Stimulated activated CD4-positive, alpha-beta T cell treated with anti-CD3 and anti-CD28 coated beads, Interleukin-1b, Interleukin-23, amount 100 ng/mL, for 4 hours (primary cell): ENCODE measurements around the gene DDN.

Experiments
- DNase-seq, 2 donors: peaks; one replicate each; pipeline ENCODE4 v3.0.0-alpha.2; 2020; ENCODE audit warnings: low read depth in 2 of 2

The DDN gene

DNA sequence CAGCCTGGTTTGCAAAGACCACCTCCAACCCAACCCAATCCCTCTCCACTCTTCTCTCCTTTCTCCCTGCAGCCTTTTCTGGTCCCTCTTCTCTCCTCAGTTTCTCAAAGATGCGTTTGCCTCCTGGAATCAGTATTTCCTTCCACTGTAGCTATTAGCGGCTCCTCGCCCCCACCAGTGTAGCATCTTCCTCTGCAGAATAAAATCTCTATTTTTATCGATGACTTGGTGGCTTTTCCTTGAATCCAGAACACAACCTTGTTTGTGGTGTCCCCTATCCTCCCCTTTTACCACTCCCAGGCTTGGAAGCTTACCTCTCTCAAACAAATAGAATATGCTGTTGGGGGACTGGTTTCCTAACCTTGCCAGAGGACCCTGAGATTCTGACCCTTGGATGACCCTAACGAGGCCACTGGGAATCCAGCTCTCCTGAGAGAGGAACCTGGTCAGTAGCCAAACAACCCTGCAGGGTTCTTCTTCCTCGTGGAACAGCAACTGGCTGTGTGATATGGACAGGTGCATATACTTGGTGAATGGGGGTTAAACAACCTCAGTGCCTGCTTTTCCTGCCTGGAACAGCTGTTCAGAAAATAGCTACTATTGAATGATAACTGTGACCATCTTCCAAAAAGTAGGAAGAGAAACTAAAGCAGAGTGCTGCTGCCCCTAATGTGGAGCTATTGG is 16.6 kb downstream of the DDN start:
- DNase-seq: no peak

DNA sequence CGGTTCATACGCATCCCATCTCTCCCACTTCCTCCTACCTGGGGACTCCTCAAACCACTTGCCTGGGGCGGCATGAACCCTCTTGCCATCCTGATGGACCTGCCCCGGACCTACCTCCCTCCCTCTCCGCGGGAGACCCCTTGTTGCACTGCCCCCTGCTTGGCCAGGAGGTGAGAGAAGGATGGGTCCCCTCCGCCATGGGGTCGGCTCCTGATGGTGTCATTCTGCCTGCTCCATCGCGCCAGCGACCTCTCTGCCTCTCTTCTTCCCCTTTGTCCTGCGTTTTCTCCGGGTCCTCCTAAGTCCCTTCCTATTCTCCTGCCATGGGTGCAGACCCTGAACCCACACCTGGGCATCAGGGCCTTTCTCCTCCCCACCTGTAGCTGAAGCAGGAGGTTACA is 17.4 kb downstream of the DDN start:
- DNase-seq: no peak

DNA sequence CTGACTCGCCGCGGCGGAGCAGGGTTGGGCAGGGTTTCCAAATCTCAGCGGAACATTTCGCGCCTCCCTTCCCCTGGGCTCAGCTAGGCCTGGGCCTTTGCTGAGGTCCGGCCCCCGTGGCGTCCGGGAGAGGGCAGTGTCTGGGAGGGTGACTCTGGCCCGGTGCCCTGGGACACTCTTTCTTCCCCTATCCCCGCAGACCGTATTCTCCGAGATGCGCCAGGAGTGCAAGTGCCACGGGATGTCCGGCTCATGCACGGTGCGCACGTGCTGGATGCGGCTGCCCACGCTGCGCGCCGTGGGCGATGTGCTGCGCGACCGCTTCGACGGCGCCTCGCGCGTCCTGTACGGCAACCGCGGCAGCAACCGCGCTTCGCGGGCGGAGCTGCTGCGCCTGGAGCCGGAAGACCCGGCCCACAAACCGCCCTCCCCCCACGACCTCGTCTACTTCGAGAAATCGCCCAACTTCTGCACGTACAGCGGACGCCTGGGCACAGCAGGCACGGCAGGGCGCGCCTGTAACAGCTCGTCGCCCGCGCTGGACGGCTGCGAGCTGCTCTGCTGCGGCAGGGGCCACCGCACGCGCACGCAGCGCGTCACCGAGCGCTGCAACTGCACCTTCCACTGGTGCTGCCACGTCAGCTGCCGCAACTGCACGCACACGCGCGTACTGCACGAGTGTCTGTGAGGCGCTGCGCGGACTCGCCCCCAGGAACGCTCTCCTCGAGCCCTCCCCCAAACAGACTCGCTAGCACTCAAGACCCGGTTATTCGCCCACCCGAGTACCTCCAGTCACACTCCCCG is 18.0 kb downstream of the DDN start:
- DNase-seq: no peak

DNA sequence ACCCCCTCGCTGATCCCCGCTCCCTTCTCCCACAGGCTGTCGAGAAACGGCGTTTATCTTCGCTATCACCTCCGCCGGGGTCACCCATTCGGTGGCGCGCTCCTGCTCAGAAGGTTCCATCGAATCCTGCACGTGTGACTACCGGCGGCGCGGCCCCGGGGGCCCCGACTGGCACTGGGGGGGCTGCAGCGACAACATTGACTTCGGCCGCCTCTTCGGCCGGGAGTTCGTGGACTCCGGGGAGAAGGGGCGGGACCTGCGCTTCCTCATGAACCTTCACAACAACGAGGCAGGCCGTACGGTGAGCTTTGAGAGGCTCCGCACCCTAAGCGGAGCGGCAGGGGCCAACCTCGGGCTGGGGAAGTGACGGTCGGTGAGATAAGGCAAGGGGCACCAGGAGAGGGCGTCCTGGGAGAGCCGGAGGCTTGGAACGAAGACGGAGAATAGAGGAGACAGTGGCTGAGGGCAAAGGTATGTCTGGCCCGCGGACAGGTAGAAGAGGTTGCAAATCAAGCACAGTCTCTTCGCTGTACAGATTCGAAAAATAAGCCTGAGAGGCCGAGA is 18.7 kb downstream of the DDN start:
- no peak for DNase-seq

DNA sequence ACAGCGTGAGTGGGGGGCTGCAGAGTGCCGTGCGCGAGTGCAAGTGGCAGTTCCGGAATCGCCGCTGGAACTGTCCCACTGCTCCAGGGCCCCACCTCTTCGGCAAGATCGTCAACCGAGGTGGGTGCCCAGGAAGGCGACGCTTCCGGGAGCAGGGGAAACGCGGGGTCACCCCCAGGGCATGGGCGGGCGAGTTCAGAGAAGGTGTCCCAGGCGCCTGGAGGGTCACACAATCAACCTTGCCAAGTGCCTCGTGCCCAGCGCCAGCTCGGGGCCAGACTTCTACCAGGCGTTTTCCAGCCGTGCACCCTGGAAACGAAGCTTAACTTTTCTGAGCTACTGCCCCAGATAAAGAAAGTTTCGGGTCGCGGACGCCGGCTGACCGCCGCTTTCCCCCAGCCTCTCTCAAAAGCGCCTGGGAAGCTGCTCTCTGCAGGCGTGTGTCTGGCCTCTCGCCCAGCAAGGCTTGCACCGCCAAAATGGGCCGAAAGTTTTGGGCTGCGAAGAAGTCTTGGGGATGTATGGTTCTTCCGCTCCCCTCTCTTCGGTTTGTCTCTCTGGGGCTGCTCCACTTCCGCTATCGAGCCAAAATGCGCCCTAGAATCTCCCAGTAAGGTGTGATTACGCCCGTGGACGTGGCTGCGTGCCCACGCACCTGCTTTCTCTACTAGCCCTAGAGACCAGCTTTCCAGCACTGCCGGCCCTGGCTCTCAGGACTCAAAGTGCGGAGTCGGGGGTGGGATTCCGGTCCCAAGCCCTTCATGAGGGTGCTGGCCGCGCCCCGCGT is 19.4 kb downstream of the DDN start:
- no peak for DNase-seq

DNA sequence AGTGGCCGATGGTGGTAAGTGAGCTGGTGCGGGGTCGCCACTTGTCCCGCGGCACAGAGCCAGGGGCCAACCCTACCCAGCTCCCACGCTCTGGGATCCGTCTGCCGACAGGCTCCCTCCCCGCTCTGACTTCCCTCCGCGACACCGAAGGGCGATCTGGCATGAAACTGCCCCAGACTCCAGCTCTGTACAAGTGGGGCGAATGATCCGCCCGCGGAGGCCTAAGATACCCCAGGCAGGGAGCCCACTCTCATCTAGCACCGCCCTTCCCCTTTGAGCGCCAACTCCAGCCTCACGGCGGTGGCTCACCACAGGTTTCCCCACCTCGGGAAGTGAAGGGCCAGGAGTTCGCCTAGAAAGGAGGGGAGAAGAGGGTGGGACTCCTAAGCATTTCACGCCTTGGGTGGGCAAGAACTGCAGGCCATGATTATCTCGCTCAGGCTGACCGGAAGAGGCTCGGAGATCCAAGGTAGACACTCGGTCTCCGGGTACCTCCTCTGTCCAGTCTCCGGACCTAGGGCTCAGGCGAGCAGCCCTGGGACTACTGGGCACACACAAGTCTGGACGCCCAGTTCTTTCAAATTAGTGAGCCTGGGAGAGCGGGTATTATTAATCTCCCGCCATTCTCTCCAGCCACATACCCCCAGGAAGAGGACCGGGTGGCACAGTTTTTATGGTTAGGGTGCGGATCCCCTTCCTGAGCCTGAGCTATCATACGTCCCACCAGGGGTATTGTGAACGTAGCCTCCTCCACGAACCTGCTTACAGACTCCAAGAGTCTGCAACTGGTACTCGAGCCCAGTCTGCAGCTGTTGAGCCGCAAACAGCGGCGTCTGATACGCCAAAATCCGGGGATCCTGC is 20.2 kb downstream of the DDN start:
- DNase-seq: no peak

DNA sequence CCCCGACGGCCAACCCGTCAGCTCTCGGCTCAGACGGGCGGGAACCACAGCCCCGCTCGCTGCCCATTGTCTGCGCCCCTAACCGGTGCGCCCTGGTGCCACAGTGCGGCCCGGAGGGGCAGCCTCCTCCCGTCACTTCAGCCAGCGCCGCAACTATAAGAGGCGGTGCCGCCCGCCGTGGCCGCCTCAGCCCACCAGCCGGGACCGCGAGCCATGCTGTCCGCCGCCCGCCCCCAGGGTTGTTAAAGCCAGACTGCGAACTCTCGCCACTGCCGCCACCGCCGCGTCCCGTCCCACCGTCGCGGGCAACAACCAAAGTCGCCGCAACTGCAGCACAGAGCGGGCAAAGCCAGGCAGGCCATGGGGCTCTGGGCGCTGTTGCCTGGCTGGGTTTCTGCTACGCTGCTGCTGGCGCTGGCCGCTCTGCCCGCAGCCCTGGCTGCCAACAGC is 20.9 kb downstream of the DDN start, which contains the start of gene WNT1:
TSS of gene WNT1 (plus strand) at position 32 of the 450 bp plus-strand sequence. CDS start at position 361, 329 bp downstream.
- no peak for DNase-seq

DNA sequence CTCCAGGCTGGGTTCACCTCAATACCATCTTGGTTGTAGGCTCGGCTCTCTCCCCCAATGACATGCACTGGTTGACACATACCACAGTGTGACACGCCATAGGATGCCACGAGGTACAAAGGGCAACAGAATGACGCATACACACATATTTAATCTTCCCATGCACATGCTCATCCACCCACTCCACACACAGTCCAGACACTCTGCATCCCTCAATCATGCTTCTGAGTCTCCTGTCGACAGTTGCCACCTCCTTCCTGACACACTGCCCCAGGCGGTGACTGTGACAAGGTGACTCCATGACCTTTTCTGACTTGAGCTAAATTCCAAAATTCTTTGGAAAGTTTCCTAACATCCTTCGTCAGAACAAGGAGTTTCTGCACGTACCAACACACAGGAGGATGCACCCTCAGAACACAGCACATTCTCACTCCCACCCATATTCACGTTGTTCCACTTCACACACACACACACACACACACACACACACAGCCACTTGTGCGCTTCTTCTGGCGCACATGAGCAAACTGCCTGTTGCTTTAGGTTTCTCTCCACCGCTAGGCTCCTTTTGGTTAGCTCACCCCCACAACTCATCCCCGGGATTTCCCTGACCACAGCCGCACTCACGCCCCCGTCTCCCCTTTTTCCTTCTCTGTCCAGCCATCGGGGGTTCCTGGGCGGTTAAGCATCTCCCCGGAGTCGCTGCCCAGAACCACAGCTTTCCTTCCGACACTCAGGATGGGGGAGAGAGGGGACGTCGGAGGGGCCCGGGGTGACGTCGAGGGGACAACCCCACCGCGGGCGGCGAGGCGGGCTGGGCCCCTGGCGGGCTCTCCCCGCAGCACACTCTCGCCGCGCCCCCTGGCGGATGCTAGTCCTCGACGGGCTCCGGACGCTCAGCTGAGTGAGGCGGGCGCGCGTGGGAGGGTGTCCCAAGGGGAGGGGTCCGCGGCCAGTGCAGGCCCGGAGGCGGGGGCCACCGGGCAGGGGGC is 21.6 kb downstream of the DDN start:
- peak; percentile 76 to 85 for DNase-seq

DNA sequence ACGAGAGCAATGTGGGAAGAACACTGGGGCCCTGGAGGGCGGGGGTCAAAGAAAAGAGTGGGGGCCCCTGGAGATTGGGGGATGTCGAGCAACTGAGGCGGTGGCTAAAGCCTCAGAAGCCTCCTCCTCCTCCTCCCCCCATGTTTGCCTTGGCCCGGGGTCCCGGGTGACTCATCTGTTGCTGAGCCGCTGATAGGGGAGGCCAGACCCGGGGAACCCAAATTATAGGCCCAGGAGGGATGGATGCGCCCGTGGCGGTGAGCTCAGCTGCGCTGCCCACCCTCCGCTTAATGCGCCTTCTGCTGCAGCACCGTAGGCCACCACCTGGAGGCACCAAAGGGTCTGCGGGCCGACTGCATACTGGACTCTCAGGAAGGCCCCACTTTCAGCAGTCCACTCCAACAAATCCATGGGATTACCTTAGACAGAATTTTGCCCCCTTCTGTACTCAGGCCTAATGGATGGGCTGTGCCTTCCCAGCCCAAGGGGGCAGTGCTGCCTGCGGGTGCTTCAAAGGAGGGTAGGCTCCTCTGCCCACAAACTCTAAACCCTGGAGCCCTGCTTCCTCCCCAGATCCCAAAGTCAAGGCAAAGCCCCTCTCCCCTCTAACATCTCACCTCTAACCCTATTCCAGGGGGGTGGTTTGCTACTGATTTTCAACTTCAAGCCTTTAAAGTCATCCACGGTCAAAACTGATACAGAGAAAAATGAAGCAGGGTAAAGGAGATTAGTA is 25.1 kb downstream of the DDN start:
- no peak for DNase-seq

DNA sequence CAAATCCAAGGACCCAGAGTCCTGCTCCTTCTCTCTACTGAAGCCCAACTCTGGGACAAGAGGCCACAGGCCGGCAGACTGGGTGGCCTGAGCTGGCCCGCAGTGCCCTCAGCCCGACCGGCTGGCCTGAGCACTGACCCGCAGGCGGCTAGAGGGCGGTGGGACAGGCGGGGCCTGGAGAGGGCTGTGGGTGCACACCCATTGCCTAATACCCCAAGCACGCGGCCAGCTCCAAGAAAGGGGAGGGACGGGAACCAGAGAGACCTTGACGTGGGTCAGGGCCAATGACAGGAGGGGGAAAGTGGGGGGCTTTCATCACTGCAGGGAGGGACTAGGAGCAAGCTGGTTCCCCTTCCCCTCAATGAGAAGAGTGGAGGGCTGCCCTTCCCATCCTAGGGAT is 25.6 kb downstream of the DDN start:
- no peak for DNase-seq

DNA sequence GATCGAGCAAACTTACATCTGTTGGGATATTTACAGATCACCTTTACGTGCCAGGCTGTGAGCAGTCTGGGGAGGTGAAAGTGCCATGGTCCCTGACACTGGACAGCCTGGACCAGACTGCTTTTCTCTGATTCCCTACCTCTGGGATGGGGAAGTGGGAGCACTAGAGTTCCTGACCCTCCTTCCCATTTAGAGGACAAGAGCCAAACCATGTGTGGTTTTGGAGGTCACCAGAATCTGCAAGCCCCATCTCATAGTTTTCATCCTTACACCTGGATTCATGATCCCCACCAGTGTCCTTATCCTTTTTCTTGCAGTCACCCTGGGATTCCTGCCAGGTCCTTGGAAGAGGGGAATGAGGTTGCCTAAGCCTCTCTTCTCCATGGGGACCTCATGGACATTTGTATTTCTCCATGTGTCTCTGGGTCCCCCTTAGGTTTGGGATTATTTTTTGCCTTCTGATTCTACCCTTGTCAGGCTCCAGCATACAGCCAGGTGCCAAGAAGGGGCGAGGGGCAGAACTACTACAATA is 26.2 kb downstream of the DDN start:
- DNase-seq: no peak

DNA sequence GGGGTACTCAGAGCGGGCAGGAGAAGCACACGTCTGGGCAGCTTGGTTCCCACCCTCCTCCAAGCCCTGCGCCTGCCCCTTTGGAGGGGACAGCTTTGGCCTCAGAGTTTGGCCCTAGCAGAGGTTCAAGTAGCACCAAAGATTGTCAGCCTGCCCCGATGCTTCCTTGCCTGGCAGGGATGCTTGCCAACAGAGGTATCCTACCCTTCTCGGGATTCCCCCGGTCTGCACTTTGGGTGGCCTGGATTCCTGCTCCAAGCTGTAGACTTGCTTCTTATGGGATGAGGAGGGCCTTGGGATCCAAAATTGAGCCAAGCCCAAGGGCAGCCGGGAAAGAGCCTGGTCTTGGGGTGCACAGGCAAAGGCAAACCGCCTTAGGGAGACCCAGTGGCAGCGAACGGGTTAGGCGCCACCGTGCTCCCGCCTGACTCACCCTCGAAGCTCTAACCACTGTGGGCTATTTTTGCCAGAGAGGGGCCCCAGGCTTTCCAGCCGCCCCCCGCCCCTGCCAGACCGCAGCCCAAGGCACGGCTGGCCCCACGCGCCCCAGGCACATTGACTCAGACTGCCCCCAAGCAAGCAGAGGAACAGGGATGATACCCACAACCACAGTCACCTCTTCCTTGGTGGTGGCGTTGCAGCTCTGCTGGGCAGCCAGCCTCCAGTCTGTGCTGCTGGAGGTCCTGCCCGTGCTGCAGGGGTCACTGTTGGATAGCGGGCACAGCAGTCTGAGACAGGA is 26.8 kb downstream of the DDN start:
- no peak for DNase-seq

DNA sequence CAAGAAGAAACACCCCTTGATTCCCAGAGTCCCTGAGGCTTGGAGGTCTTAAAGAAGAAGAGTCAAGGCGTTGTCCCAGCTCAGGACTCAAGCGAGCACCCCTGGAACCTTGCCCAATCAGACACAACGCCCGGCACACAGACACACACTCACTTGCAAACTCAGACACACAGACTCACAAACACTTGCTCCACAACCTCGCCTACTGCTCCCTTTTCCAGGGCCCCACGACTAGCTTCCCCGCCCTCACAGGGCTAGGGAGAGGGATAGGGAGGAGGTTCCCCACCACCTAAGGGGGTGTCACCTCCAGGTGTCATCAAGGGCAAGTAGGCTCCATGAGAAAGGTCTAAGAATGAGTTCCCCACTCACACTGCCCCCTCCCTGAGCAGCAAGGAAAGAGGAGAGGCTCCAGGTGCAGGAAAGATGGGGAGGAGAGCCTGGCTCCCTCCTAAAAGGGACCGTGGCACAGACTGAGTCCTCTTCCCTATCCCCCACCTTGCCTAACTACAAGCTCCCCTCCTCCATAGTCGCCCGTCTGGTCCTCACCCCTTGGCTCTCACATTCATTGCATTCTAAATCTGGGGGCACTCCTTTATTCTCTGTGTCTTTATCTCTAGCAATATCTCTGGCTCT is 28.4 kb downstream of the DDN start:
- DNase-seq: no peak

DNA sequence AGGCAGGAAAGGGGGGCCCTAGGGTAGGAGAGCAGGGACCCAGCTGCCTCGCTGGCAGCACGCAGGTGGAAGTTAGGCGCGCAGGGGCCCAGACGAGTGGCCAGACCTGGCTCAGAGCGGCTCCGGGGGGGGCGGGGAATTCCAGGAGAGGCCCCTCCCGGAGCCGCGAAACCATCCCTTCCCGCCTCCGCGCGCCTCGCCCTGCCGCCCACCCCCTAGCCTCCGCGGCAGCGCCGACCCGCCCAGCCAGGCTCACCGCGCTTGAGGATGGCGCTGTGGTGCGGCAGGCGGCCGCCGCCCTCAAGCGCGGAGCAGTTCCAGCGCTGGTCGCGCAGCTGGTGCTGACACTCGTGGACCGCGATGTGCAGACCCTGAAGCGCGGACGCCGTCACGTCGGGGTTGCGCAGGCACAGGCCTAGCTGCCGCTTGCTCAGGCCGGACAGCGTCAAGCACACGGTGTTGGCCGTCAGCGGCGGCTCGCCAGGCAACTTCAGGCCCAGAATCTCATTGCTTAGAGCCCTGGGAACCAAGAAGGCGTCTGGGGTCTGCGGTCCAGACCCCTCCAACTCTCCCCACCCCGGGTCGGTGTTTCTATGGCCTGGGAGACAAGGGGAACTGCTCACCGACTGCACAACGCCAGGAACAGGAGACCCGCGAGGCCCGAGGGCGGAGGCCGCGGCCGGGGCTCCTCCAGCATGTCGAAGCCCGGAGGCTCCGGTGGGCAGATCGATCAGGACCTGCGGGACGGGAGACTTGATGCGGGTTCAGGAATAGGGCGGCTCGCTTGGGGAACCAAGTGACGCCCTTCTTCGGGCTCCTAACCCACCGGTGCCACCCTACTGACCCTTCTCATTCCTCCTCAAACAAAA is 29.1 kb downstream of the DDN start:
- DNase-seq: peak in 1 of 2 donors; percentile 54

DNA sequence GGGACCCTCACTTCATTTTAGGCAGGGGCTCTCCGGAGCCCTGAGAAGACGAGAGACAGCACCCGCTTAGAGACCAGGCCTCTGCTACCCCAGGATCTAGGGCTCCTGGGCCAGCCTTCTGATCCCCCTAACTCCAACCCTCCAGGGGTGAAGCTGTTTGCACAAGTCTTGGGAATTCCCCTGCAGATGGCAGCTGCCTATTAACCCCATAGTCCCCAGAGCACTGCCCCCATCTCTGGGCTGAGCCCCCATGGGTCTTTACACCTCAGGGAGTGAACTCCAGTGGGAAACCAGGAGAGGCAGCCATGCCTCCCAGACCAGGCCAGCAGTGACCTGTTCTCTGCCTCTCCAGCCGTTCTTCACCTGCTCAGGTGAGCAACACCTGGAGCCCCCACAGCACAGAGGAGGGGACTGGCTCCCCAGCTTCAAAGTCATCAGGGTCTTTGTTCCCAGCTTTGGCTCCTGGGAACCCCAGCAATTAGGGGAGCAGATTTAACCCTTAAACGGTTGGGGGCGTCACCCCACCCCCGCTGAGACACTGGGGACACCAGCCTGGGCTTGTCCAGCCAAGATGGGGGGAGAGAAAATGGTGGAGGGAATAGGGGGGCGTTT is 29.9 kb downstream of the DDN start:
- DNase-seq: no peak

DNA sequence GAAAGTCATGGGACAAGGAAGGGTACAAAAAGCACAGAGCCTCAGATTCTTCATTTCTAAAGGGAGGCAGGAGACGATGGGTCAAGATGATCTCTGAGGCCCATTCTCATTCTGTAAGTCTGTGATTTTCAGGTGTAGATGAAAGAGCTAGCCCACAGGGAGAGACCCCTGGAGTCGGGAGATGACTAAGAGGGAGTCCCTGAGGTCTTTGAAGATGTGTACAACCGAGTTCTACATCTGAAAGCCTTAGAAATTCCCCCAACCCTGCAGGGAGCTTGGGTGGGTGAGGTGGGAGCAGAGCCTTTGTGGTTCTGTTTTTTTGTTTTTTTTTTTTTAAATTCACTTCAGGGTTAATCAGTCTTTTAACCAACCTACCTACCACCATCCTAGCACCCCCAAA is 30.7 kb downstream of the DDN start:
- no peak for DNase-seq
